Subcutaneous abdominal adipose tissue (tissue), 5 donors: ENCODE results near the gene AGBL1.

Experiments
- H3K27ac ChIP-seq: one replicate; pipeline ENCODE4 v1.7.0; 2013; ENCODE audit warnings: low read depth, mild to moderate bottlenecking, inconsistent platforms, low read length, moderate library complexity
- H3K27me3 ChIP-seq, 5 donors: one replicate each; pipeline ENCODE4 v1.7.0; 2013; ENCODE audit warnings: low read length in 5 of 5, inconsistent platforms in 1 of 5; ENCODE audit not compliant: control insufficient read depth in 5 of 5, insufficient read depth in 4 of 5
- H3K36me3 ChIP-seq, 5 donors: one replicate each; pipeline ENCODE4 v1.7.0; 2013; ENCODE audit warnings: low read length in 5 of 5; ENCODE audit not compliant: control insufficient read depth in 5 of 5, insufficient read depth in 5 of 5
- H3K4me1 ChIP-seq, 5 donors: one replicate each; pipeline ENCODE4 v1.7.0; 2013; ENCODE audit warnings: low read length in 5 of 5, mild to moderate bottlenecking in 3 of 5, moderate library complexity in 1 of 5; ENCODE audit not compliant: control insufficient read depth in 5 of 5, insufficient read depth in 5 of 5
- H3K4me3 ChIP-seq, 5 donors: one replicate each; pipeline ENCODE4 v1.7.0; 2013; ENCODE audit warnings: low read length in 5 of 5, low read depth in 1 of 5
- H3K9ac ChIP-seq, 5 donors: one replicate each; pipeline ENCODE4 v1.7.0; 2013; ENCODE audit warnings: low read length in 5 of 5, mild to moderate bottlenecking in 4 of 5, moderate library complexity in 3 of 5
- H3K9me3 ChIP-seq, 5 donors: one replicate each; pipeline ENCODE4 v1.7.0; 2013; ENCODE audit warnings: low read length in 5 of 5; ENCODE audit not compliant: control insufficient read depth in 5 of 5
- donor health status: healthy.
- donor health status: healthy.
- donor health status: healthy.
- donor health status: healthy.
- donor health status: healthy.

AGBL1 gene

GRCh38 chr15:86183596-86184491 lies 104.2 kb downstream of the AGBL1 start:
- Histone ChIP-seq H3K9ac (no peak overlapping the region), H3K36me3 (no peaks in the 10 kb centered on the region), H3K27me3 (no peaks in the 10 kb centered on the region), H3K4me1 (no peaks in the 10 kb centered on the region), H3K4me3 (no peak overlapping the region), H3K27ac (no peak overlapping the region), H3K9me3 (no peaks in the 10 kb centered on the region)

DNA sequence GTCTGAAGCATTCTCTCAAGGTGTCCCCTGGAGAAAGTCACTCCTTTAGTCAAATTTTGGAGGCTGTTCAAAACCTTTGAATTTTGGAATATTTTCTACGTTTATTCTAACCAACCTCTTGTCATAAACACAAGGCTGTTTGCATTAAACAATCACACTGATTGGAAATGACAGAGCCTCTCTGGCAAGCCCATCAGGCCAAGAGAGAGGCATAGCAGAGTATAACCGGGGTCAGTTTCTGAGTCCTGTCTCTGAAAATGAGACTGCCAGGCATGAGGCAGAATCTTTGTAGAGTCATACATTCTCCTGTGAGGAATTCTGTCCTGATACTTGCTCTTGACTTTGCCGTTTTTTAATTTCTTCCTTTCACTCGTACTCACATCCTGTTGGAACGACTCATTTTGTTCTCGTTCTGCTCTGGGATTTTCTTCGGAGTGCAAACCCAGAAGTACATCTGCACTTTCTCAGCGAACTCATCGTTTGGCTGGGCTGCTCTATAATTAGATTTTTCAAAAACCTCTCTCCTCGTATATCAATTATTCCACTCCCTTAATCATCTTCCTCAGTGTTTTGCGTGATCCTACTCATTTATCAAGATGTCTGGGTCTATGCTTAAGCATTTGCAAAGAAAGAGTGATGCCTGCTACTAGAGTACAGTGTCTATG lies 114.2 kb downstream of the AGBL1 start:
- Histone ChIP-seq H3K9ac (no peak overlapping the region), H3K4me3 (no peak overlapping the region), H3K4me1 (peaks cover 0 to 4% (median 0%) of the 10 kb centered on the region in 5 donors), H3K9me3 (no peaks in the 10 kb centered on the region), H3K27ac (no peak overlapping the region), H3K27me3 (peaks cover 0 to 2% (median 0%) of the 10 kb centered on the region in 5 donors), H3K36me3 (no peaks in the 10 kb centered on the region)

- H3K9me3 ChIP-seq = no peaks in the 10 kb centered on the region
- peaks cover 0 to 2% (median 0%) of the 10 kb centered on the region in 5 donors for H3K27me3 ChIP-seq
- H3K4me3 ChIP-seq = no peak overlapping the region
- no peak overlapping the region for H3K9ac ChIP-seq
- peaks cover 0 to 4% (median 0%) of the 10 kb centered on the region in 5 donors for H3K4me1 ChIP-seq
- no peak overlapping the region for H3K27ac ChIP-seq
- no peaks in the 10 kb centered on the region for H3K36me3 ChIP-seq
Measured at GRCh38 chr15:86197770-86198169, 118.1 kb downstream of the AGBL1 start.

- H3K27ac ChIP-seq = no peak overlapping the region
- H3K36me3 ChIP-seq = no peaks in the 10 kb centered on the region
- H3K9me3 ChIP-seq = peaks cover 0 to 3% (median 0%) of the 10 kb centered on the region in 5 donors
- H3K4me1 ChIP-seq = no peaks in the 10 kb centered on the region
- no peak overlapping the region for H3K4me3 ChIP-seq
- H3K9ac ChIP-seq = no peak overlapping the region
- H3K27me3 ChIP-seq = peaks cover 0 to 2% (median 0%) of the 10 kb centered on the region in 5 donors
Measured at GRCh38 chr15:86199467-86200145, 119.9 kb downstream of the AGBL1 start.

- Histone ChIP-seq H3K4me3 (no peak overlapping the region), H3K4me1 (no peaks in the 10 kb centered on the region), H3K36me3 (no peaks in the 10 kb centered on the region), H3K9ac (no peak overlapping the region), H3K27ac (no peak overlapping the region), H3K9me3 (peaks cover 0 to 3% (median 0%) of the 10 kb centered on the region in 5 donors), H3K27me3 (peaks cover 0 to 2% (median 0%) of the 10 kb centered on the region in 5 donors)
Measured at GRCh38 chr15:86201313-86202008, 121.8 kb downstream of the AGBL1 start.

- no peaks in the 10 kb centered on the region for H3K4me1 ChIP-seq
- H3K27ac ChIP-seq = no peak overlapping the region
- H3K4me3 ChIP-seq = no peak overlapping the region
- peaks cover 0 to under 1% (median 0%) of the 10 kb centered on the region in 5 donors for H3K27me3 ChIP-seq
- H3K36me3 ChIP-seq = no peaks in the 10 kb centered on the region
- H3K9me3 ChIP-seq = peaks cover 0 to 3% (median 0%) of the 10 kb centered on the region in 5 donors
- H3K9ac ChIP-seq = no peak overlapping the region
Measured at GRCh38 chr15:86203462-86203861, 123.8 kb downstream of the AGBL1 start.

DNA sequence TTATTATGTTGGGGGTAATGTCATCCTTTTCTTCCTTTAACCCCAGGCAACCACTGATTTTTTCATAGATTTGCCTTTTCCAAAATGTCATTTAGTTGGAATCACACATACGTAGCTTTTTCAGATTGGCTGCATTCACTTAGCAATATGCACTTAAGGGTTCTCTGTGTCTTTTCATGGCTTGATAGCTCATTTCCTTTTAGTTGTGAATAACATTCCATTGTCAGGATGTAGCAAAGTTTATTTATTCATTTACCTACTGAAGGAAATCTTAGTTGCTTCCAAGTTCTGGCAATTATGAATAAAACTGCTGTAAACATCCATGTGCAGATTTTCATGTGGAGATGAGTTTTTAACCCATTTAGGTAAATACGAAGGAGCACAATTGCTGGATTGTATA lies 125.4 kb downstream of the AGBL1 start:
- no peak overlapping the region for H3K9ac ChIP-seq
- no peak overlapping the region for H3K4me3 ChIP-seq
- peaks cover 0 to 3% (median 0%) of the 10 kb centered on the region in 5 donors for H3K9me3 ChIP-seq
- H3K27ac ChIP-seq = no peak overlapping the region
- H3K36me3 ChIP-seq = no peaks in the 10 kb centered on the region
- no peaks in the 10 kb centered on the region for H3K27me3 ChIP-seq
- no peaks in the 10 kb centered on the region for H3K4me1 ChIP-seq

GRCh38 chr15:86213420-86213819 lies 133.7 kb downstream of the AGBL1 start:
- Histone ChIP-seq H3K4me3 (no peak overlapping the region), H3K36me3 (no peaks in the 10 kb centered on the region), H3K9me3 (peaks cover 0 to 18% (median 9%) of the 10 kb centered on the region in 5 donors), H3K27ac (no peak overlapping the region), H3K27me3 (peaks cover 0 to 4% (median 0%) of the 10 kb centered on the region in 5 donors), H3K4me1 (no peaks in the 10 kb centered on the region), H3K9ac (no peak overlapping the region)

DNA sequence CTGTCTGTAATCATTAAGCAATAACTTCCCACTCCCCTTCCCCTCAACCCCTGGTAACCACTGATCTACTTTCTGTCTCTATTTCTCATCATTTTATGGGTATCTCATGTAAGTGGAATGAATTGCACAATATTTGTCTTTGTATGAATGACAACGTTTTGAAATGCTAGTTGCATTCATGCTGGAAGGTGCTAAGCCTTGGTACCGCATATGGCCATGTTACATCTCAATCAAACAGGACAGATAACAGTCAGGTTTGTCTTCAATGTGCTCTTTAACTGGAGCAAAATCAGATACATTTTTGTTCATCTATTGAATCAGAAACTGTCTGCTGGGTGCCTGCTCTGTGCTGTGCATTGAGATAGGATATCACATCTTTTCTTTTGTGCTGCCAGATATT lies 134.2 kb downstream of the AGBL1 start:
- Histone ChIP-seq H3K9ac (no peak overlapping the region), H3K27me3 (peaks cover 0 to 4% (median 0%) of the 10 kb centered on the region in 5 donors), H3K4me3 (no peak overlapping the region), H3K4me1 (no peaks in the 10 kb centered on the region), H3K36me3 (no peaks in the 10 kb centered on the region), H3K9me3 (peaks cover 0 to 23% (median 14%) of the 10 kb centered on the region in 5 donors), H3K27ac (no peak overlapping the region)
